Raji (cell line): ENCODE data around the gene MYO7B.

Experiments
- POLR2A ChIP-seq: IDR thresholded peaks from 2 replicates; pipeline ENCODE4 v1.6.1; 2011; ENCODE audit warnings: low read depth, low read length, control low read depth; ENCODE audit not compliant: insufficient read depth

MYO7B gene

GRCh38 chr2:127664065-127664894 is 128.8 kb downstream of the MYO7B start:
- TF ChIP-seq POLR2A = no peak

DNA sequence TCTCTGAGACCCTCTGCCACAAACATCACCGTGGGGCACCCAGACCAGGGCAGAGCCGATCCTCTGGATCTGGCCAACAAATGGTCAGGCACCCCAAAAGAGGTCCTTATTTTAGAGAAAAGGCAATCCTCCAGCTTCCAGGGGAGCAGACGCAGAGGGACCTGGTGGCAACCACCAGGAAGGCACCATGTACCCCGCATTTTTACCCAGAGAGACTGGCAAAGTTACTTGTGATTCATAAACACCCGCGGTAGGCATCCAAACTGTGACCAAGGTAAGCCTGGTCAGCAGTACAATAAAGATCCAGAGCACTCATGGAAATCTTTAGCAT is 129.4 kb downstream of the MYO7B start:
- TF ChIP-seq POLR2A = no peak

DNA sequence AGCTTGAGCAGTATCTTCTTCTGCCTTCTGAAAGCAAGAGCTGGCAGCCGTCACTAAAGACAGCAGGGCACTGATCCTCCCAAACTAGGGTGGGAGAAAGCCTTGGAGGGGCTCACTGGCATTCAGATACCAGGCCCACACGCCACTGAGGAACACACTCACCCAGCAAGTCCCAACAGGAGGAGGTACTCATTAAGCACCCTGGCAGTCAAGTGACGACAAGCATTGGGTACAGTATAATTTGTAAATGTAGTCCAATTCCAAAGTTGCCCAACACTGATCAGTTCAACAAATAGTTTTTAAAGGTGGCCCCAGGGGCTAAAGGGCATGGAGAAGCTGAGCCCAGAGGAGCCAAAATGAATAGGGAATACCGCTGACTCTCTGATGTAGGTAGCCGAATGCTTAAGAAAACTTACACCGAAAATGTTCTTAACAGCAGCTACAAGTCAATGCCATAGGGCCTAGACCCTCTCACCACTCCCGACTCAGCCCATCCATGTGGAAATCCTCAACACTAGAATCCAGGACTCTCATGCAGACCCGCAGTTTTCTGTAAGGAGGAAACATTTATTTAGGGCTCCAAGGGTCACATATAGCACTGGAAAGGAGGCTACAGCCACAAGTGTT is 129.9 kb downstream of the MYO7B start:
- TF ChIP-seq POLR2A = no peak

- no peak for TF ChIP-seq POLR2A
These were observed 133.6 kb downstream of the MYO7B start for GRCh38 chr2:127669056-127669455.

GRCh38 chr2:127670055-127670956 is 134.8 kb downstream of the MYO7B start:
- TF ChIP-seq POLR2A = no peak

DNA sequence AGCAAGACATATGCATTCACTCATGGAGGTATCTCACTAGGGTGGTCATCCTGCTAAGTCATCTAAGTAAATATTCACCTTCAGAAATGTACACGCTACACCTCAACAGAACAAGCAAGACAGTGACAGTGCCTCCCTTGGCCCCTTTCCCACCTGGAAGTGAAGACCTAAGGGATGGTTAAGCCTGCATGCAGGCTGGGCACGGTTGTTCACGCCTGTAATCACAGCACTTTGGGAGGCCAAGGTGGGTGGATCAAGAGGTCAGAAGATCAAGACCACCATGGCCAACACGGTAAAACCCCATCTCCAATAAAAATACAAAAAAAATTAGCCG is 135.4 kb downstream of the MYO7B start:
- TF ChIP-seq POLR2A = no peak

- no peak for TF ChIP-seq POLR2A
These were observed 136.2 kb downstream of the MYO7B start for GRCh38 chr2:127671557-127672302.

GRCh38 chr2:127672341-127673224 is 137.1 kb downstream of the MYO7B start:
- TF ChIP-seq POLR2A = no peak

- no peak for TF ChIP-seq POLR2A
These were observed 138.0 kb downstream of the MYO7B start for GRCh38 chr2:127673291-127674069.

GRCh38 chr2:127674241-127675209 is 139.0 kb downstream of the MYO7B start:
- TF ChIP-seq POLR2A = no peak

- TF ChIP-seq POLR2A = no peak
These were observed 140.1 kb downstream of the MYO7B start, which contains the start of gene LIMS2 for GRCh38 chr2:127675331-127676261. Gene LIMS2 (minus strand): TSS chr2:127675530. CDS start chr2:127675024, 506 bp downstream.
